Panc1 (cell line): ENCODE measurements around the gene PDZD2.

ENCODE experiments used
- CTCF ChIP-seq: fragments of 450-650 bp; IDR thresholded peaks from 2 replicates; pipeline ENCODE4 v1.5.1; 2017; ENCODE audit warnings: mild to moderate bottlenecking
- POLR2AphosphoS5 ChIP-seq: IDR thresholded peaks from 2 replicates; pipeline ENCODE4 v1.6.1; 2012; ENCODE audit warnings: mild to moderate bottlenecking, low read depth, low read length, moderate library complexity
- SIN3A ChIP-seq: IDR thresholded peaks from 2 replicates; pipeline ENCODE4 v1.6.1; 2012; ENCODE audit warnings: low read depth, mild to moderate bottlenecking, low read length, moderate library complexity, borderline replicate concordance; ENCODE audit not compliant: insufficient read depth
- TCF7L2 ChIP-seq: IDR thresholded peaks from 2 replicates; pipeline ENCODE4 v1.6.1; 2011; ENCODE audit warnings: mild to moderate bottlenecking, low read depth, low read length, inconsistent platforms
- TF ChIP-seq, protein P1 (sequence below), 2 experiments: IDR thresholded peaks; 2 replicates each; pipeline ENCODE4 v1.6.1; 2011 to 2012; ENCODE audit warnings: low read depth in 2 of 2, control low read depth in 1 of 2, low read length in 1 of 2, mild to moderate bottlenecking in 1 of 2, moderate library complexity in 1 of 2; ENCODE audit not compliant: insufficient read depth in 1 of 2

GRCh38 chr5:31805785-31806400, 167.0 kb downstream of the PDZD2 start:
- no peak for TF ChIP-seq POLR2AphosphoS5
- TF ChIP-seq CTCF = no peak
- TF ChIP-seq, protein P1, sequence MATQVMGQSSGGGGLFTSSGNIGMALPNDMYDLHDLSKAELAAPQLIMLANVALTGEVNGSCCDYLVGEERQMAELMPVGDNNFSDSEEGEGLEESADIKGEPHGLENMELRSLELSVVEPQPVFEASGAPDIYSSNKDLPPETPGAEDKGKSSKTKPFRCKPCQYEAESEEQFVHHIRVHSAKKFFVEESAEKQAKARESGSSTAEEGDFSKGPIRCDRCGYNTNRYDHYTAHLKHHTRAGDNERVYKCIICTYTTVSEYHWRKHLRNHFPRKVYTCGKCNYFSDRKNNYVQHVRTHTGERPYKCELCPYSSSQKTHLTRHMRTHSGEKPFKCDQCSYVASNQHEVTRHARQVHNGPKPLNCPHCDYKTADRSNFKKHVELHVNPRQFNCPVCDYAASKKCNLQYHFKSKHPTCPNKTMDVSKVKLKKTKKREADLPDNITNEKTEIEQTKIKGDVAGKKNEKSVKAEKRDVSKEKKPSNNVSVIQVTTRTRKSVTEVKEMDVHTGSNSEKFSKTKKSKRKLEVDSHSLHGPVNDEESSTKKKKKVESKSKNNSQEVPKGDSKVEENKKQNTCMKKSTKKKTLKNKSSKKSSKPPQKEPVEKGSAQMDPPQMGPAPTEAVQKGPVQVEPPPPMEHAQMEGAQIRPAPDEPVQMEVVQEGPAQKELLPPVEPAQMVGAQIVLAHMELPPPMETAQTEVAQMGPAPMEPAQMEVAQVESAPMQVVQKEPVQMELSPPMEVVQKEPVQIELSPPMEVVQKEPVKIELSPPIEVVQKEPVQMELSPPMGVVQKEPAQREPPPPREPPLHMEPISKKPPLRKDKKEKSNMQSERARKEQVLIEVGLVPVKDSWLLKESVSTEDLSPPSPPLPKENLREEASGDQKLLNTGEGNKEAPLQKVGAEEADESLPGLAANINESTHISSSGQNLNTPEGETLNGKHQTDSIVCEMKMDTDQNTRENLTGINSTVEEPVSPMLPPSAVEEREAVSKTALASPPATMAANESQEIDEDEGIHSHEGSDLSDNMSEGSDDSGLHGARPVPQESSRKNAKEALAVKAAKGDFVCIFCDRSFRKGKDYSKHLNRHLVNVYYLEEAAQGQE (IDR thresholded peaks at IDR 0.05; ENCODE audit: insufficient read depth in 1 of 2, low read depth in 2 of 2, low read length in 1 of 2) = no peak
- TF ChIP-seq SIN3A = no peak
- no peak for TF ChIP-seq TCF7L2
